ENCODE measurements around the gene SSRP1. TPM values are rescaled to one million over a fixed set of nuclear protein-coding genes. Genes with fewer than 3 reads are reported as not detected.

Gene SSRP1
- polyA plus RNA-seq, 1 donor from 2014 or later, result 84.7 TPM

DNA sequence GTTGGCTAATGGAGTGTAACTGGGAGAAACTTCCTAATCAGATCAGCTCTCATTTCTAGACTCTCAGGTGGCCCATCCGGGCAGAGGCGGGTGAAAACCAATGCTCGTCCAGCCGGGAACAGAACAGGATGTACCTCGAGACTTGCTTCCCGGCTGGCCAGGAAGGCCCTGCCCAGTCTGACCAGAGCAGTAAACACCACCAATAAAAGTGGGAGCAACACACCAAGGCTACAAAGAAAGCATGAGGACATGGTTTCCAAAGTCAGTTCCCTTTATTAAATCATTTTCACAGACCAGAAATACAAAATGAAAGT, 10.0 kb downstream of the SSRP1 start:
- H2AFZ ChIP-seq (ENCODE audit: low read depth, low read length), result no peak overlapping the region
- peak overlapping the region; percentile 29 for H3K4me2 ChIP-seq (ENCODE audit: low read length)
- TF ChIP-seq SMC3 (conservative IDR thresholded peaks at IDR 0.05; ENCODE audit: poor library complexity), result no peak
- no peak for TF ChIP-seq MXI1 (conservative IDR thresholded peaks at IDR 0.05; ENCODE audit: poor library complexity, severe bottlenecking)
- H3K9me3 ChIP-seq (ENCODE audit: low read length), result no peaks in the 10 kb centered on the region
- peak overlapping the region; percentile 92 for H3K4me3 ChIP-seq (ENCODE audit: low read length)
- peaks cover 3% of the 10 kb centered on the region for H3F3A ChIP-seq (ENCODE audit: insufficient read depth, low read length, poor library complexity, severe bottlenecking)
- H3K9me2 ChIP-seq (ENCODE audit: insufficient read depth, low read length), result no peaks in the 10 kb centered on the region
- H3K9ac ChIP-seq (ENCODE audit: low read length), result peak overlapping the region; percentile 84
- H3K36me3 ChIP-seq (ENCODE audit: insufficient read depth, low read length), result peaks cover 6% of the 10 kb centered on the region
- peaks cover 27% of the 10 kb centered on the region for H3K79me2 ChIP-seq (replicated peaks; ENCODE audit: insufficient read depth, low read length)
- H4K20me1 ChIP-seq (ENCODE audit: insufficient read depth), result no peaks in the 10 kb centered on the region
- no peaks in the 10 kb centered on the region for H3K27me3 ChIP-seq (ENCODE audit: insufficient read depth, low read depth, low read length)
- peak overlapping the region; percentile 79 for H3K27ac ChIP-seq (ENCODE audit: low read length)

DNA sequence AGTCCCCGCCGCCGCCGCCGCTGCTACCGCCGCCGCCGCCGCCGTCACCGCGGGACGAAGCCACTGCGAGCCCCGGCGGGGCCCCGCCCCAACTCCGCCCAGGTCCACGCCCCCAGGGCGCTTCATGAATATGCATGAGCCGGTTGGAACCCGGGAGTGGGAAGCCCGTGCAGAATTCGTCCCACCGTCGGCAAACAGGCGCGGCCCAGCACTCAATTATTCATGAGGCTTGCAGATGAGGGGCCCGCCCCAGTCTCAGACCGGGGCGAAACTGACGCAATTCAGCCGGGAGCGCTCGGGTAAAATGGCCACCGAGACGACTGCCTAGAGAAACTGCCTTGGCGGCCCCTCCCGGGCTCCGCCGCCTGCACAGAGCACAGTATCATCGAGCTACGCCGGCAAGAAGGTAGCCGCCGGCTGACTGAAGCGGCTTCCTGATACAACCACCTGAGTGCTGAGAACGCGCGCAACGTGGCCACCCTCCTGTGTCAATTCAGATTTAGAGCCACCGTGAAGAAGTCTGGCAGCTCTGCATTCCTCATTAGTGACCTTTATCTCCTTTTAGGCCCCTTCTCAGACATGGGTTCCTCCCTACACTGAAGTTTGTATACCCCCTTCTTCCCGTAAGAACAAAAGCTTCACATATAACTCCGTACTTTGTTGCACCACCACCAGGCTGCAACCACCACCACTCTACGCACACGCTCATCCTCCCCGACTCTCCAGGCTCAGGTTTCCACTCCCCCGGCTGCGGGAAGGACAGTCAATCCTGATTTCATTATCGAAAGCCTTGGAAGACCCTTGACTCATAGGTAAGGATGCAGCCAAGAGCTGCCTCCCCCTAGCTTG, 10.6 kb downstream of the SSRP1 start, which contains the start of gene TNKS1BP1:
Gene TNKS1BP1 (minus strand): TSS at position 67 of the 849 bp plus-strand sequence. CDS start 3,067 bp downstream, outside the sequence.
- Histone ChIP-seq H2AFZ (ENCODE audit: low read depth, low read length) (peak within 1 kb of the TSS; percentile 65), H3F3A (ENCODE audit: insufficient read depth, low read length, poor library complexity, severe bottlenecking) (peaks cover 3% of the 10 kb centered on the region), H3K9me2 (ENCODE audit: insufficient read depth, low read length) (no peaks in the 10 kb centered on the region), H3K4me2 (ENCODE audit: low read length) (peak within 1 kb of the TSS; percentile 80), H3K27me3 (ENCODE audit: insufficient read depth, low read depth, low read length) (no peaks in the 10 kb centered on the region), H3K4me3 (ENCODE audit: low read length) (peak within 1 kb of the TSS; percentile 92), H4K20me1 (ENCODE audit: insufficient read depth) (no peaks in the 10 kb centered on the region), H3K79me2 (replicated peaks; ENCODE audit: insufficient read depth, low read length) (peaks cover 30% of the 10 kb centered on the region), H3K9ac (ENCODE audit: low read length) (peak within 1 kb of the TSS; percentile 84), H3K27ac (ENCODE audit: low read length) (peak within 1 kb of the TSS; percentile 79), H3K36me3 (ENCODE audit: insufficient read depth, low read length) (peaks cover 6% of the 10 kb centered on the region), H3K9me3 (ENCODE audit: low read length) (no peaks in the 10 kb centered on the region)
- TF ChIP-seq, protein P1, sequence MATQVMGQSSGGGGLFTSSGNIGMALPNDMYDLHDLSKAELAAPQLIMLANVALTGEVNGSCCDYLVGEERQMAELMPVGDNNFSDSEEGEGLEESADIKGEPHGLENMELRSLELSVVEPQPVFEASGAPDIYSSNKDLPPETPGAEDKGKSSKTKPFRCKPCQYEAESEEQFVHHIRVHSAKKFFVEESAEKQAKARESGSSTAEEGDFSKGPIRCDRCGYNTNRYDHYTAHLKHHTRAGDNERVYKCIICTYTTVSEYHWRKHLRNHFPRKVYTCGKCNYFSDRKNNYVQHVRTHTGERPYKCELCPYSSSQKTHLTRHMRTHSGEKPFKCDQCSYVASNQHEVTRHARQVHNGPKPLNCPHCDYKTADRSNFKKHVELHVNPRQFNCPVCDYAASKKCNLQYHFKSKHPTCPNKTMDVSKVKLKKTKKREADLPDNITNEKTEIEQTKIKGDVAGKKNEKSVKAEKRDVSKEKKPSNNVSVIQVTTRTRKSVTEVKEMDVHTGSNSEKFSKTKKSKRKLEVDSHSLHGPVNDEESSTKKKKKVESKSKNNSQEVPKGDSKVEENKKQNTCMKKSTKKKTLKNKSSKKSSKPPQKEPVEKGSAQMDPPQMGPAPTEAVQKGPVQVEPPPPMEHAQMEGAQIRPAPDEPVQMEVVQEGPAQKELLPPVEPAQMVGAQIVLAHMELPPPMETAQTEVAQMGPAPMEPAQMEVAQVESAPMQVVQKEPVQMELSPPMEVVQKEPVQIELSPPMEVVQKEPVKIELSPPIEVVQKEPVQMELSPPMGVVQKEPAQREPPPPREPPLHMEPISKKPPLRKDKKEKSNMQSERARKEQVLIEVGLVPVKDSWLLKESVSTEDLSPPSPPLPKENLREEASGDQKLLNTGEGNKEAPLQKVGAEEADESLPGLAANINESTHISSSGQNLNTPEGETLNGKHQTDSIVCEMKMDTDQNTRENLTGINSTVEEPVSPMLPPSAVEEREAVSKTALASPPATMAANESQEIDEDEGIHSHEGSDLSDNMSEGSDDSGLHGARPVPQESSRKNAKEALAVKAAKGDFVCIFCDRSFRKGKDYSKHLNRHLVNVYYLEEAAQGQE (IDR thresholded peaks at IDR 0.05; ENCODE audit: borderline replicate concordance), result peak; percentile 65
- TF ChIP-seq POLR2AphosphoS5 (IDR thresholded peaks at IDR 0.05), result peak; percentile 44
- TF ChIP-seq MXI1 (conservative IDR thresholded peaks at IDR 0.05; ENCODE audit: poor library complexity, severe bottlenecking), result peak; percentile 80
- peak; percentile 63 for TF ChIP-seq EP300 (conservative IDR thresholded peaks at IDR 0.05; ENCODE audit: poor library complexity, severe bottlenecking)
- TF ChIP-seq, protein P2, sequence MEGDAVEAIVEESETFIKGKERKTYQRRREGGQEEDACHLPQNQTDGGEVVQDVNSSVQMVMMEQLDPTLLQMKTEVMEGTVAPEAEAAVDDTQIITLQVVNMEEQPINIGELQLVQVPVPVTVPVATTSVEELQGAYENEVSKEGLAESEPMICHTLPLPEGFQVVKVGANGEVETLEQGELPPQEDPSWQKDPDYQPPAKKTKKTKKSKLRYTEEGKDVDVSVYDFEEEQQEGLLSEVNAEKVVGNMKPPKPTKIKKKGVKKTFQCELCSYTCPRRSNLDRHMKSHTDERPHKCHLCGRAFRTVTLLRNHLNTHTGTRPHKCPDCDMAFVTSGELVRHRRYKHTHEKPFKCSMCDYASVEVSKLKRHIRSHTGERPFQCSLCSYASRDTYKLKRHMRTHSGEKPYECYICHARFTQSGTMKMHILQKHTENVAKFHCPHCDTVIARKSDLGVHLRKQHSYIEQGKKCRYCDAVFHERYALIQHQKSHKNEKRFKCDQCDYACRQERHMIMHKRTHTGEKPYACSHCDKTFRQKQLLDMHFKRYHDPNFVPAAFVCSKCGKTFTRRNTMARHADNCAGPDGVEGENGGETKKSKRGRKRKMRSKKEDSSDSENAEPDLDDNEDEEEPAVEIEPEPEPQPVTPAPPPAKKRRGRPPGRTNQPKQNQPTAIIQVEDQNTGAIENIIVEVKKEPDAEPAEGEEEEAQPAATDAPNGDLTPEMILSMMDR (IDR thresholded peaks at IDR 0.05; ENCODE audit: poor library complexity, severe bottlenecking), result no peak
- TF ChIP-seq TAF1 (IDR thresholded peaks at IDR 0.05; ENCODE audit: low read depth), result no peak
- TF ChIP-seq EZH2 (IDR thresholded peaks at IDR 0.05; ENCODE audit: borderline replicate concordance, insufficient read depth, low read length, poor library complexity, severe bottlenecking), result no peak
- peak; percentile 30 for TF ChIP-seq RAD21 (conservative IDR thresholded peaks at IDR 0.05)
- peak; percentile 43 for TF ChIP-seq SMC3 (conservative IDR thresholded peaks at IDR 0.05; ENCODE audit: poor library complexity)

All from neural cell (in vitro differentiated cells).